Karpas-422 (cell line): ENCODE measurements around the gene BMP8A. TPM values are rescaled to one million over a fixed set of nuclear protein-coding genes. Genes with fewer than 3 reads are reported as not detected.

Experiments
- DNase-seq: peaks from one replicate; pipeline ENCODE4 v3.0.0-alpha.2; 2015
- H2AFZ ChIP-seq: fragments of 200-600 bp; sonication (generic); 2 replicates; pipeline ENCODE4 v1.6.1; 2014; ENCODE audit warnings: antibody characterized with exemption, low read length, mixed read lengths
- H3K27ac ChIP-seq: fragments of 200-600 bp; sonication (generic); 2 replicates; pipeline ENCODE4 v1.5.1; 2014; ENCODE audit warnings: mild to moderate bottlenecking, low read length, moderate library complexity
- H3K27me3 ChIP-seq: fragments of 200-600 bp; sonication (generic); 2 replicates; pipeline ENCODE4 v1.6.1; 2014; ENCODE audit warnings: low read length, mixed read lengths
- H3K36me3 ChIP-seq: fragments of 200-600 bp; sonication (generic); 2 replicates; pipeline ENCODE4 v1.6.1; 2014; ENCODE audit warnings: low read length, mixed read lengths; ENCODE audit not compliant: insufficient read depth
- H3K4me1 ChIP-seq: fragments of 200-600 bp; sonication (generic); 2 replicates; pipeline ENCODE4 v1.6.1; 2014; ENCODE audit warnings: mild to moderate bottlenecking, low read length, mixed read lengths
- H3K4me2 ChIP-seq: fragments of 200-600 bp; sonication (generic); 2 replicates; pipeline ENCODE4 v1.6.1; 2014; ENCODE audit warnings: low read length, low read depth, mild to moderate bottlenecking; ENCODE audit not compliant: poor library complexity, severe bottlenecking
- H3K4me3 ChIP-seq: fragments of 200-600 bp; sonication (generic); 2 replicates; pipeline ENCODE4 v1.5.1; 2014; ENCODE audit warnings: mild to moderate bottlenecking, antibody characterized with exemption, low read length, mixed read lengths
- H3K79me2 ChIP-seq: fragments of 200-600 bp; sonication (generic); 2 replicates; pipeline ENCODE4 v1.6.1; 2014; ENCODE audit warnings: mild to moderate bottlenecking, low read length, mixed read lengths
- H3K9ac ChIP-seq: fragments of 200-600 bp; sonication (generic); 2 replicates; pipeline ENCODE4 v1.6.0; 2014; ENCODE audit warnings: low read length
- H3K9me2 ChIP-seq: fragments of 200-600 bp; sonication (generic), shearing (Covaris generic); replicated peaks from 2 replicates; pipeline ENCODE4 v1.6.0; 2014; ENCODE audit warnings: mild to moderate bottlenecking, low read length, moderate library complexity; ENCODE audit not compliant: insufficient read depth
- H3K9me3 ChIP-seq: fragments of 300-700, 200-600 bp; sonication (generic); 2 replicates; pipeline ENCODE4 v1.6.1; 2014; ENCODE audit warnings: low read length, mixed read lengths
- H4K20me1 ChIP-seq: fragments of 200-600 bp; sonication (generic); 2 replicates; pipeline ENCODE4 v1.6.1; 2014; ENCODE audit warnings: mild to moderate bottlenecking, antibody characterized with exemption, low read length, low read depth; ENCODE audit not compliant: insufficient read depth
- total RNA-seq: library from RNA; depleted of rRNA; stranded (reverse); fragments of >200 nt; shearing (Covaris generic); gene quantifications from 2 replicates; pipeline ENCODE4 v1.2.3, GENCODE V29; 2014; ENCODE audit warnings: low replicate concordance

BMP8A gene
- total RNA-seq, 1 experiment from 2014 or later, result not detected

DNA sequence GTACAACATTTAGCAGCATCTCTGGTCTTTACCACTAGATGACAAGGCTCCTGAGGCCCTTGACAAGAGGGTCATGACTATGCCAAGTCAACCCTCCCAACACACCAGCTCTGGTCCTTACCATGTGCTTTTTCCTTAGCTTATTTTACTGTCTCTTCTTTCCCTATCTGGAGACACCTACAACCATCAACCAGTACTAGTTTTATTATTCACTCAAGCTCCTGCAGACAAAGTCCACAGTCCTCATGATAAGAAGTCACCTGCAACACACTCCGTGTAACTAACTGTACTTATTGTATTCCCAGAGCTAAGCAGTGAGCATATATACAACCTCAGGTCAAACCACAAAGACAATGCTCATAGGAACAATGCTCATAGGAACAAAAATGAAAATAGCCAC lies 69.8 kb downstream of the BMP8A start:
- Histone ChIP-seq H3K9me3 (no peaks in the 10 kb centered on the region), H3K27me3 (no peaks in the 10 kb centered on the region), H3K4me1 (peaks cover 5% of the 10 kb centered on the region), H3K4me3 (no peak overlapping the region), H2AFZ (no peak overlapping the region), H3K27ac (no peak overlapping the region), H3K9ac (no peak overlapping the region), H3K36me3 (peaks cover 58% of the 10 kb centered on the region), H3K9me2 (no peaks in the 10 kb centered on the region), H3K4me2 (no peak overlapping the region), H4K20me1 (peaks cover 30% of the 10 kb centered on the region), H3K79me2 (peaks cover 22% of the 10 kb centered on the region)
- no peak for DNase-seq

DNA sequence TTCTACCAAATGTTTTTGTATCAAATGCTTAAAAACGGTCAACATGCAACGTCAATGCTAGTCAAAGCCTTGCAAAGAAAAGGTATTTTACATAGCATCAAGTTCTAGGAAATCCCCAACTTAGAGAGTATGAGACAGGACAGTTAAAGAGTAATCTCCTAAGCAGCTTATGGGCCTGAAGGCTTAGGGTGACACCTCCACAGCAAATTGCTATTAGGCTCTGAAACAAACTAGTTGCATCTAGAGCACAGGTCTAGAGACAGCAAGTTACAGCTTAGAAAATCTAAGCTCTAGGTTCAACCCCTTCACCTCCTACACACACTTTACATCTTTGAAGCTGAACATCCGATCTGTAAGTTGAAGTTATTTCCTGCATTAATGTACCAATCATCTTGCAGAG lies 71.5 kb downstream of the BMP8A start:
- Histone ChIP-seq H3K27me3 (no peaks in the 10 kb centered on the region), H3K79me2 (peaks cover 31% of the 10 kb centered on the region), H3K27ac (no peak overlapping the region), H3K4me1 (peaks cover 5% of the 10 kb centered on the region), H2AFZ (no peak overlapping the region), H3K4me2 (no peak overlapping the region), H3K9ac (no peak overlapping the region), H3K36me3 (peaks cover 73% of the 10 kb centered on the region), H3K4me3 (no peak overlapping the region), H3K9me2 (no peaks in the 10 kb centered on the region), H4K20me1 (peaks cover 42% of the 10 kb centered on the region), H3K9me3 (no peaks in the 10 kb centered on the region)
- no peak for DNase-seq

DNA sequence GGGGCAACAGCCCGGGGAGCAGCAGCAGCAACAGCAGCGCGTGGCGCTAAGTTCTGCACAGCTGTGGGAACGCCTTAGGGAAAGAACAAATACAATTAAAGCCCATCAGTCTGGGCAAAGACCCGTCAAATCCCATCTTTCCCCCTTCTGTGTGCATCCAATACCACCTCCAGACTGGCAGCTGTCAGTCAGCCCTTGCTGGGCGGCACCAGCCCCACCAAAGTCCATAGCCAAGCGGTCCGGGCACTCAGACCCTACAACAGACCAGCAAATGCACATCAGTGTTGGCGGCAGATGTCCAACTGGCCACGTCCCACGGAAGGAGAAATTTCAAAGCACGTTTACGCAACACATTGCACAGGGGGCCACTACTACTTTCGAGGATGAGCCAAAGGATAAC lies 72.2 kb downstream of the BMP8A start:
- Histone ChIP-seq H3K79me2 (peaks cover 31% of the 10 kb centered on the region), H2AFZ (no peak overlapping the region), H4K20me1 (peaks cover 46% of the 10 kb centered on the region), H3K4me1 (peaks cover under 1% of the 10 kb centered on the region), H3K4me3 (no peak overlapping the region), H3K9ac (no peak overlapping the region), H3K4me2 (no peak overlapping the region), H3K36me3 (peaks cover 79% of the 10 kb centered on the region), H3K27ac (no peak overlapping the region), H3K9me2 (no peaks in the 10 kb centered on the region), H3K9me3 (no peaks in the 10 kb centered on the region), H3K27me3 (no peaks in the 10 kb centered on the region)
- DNase-seq, result no peak

DNA sequence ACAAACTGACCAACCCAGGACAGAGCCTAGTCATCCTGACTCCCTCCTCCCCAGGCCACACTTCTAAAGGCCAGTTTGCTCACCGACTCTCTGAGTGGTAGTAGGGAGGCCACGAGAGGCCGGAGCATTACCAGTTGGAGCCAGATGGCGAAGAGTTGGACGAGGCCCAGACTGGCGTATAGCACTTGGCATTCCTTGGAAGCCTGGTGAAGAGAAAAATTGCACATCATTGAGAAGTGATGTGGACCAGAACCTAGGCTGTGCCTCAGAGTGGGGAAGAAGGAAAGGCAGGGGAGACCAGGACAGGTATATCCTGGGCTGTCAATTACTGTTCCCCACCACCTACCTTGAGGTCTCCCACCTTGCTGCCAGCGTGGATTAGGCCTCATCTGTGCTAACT lies 72.9 kb downstream of the BMP8A start:
- DNase-seq, result no peak
- Histone ChIP-seq H3K27me3 (no peaks in the 10 kb centered on the region), H3K4me2 (no peak overlapping the region), H2AFZ (no peak overlapping the region), H3K36me3 (peaks cover 86% of the 10 kb centered on the region), H3K9me3 (no peaks in the 10 kb centered on the region), H4K20me1 (peaks cover 47% of the 10 kb centered on the region), H3K9me2 (no peaks in the 10 kb centered on the region), H3K4me3 (no peak overlapping the region), H3K9ac (no peak overlapping the region), H3K4me1 (no peaks in the 10 kb centered on the region), H3K79me2 (peaks cover 31% of the 10 kb centered on the region), H3K27ac (no peak overlapping the region)

DNA sequence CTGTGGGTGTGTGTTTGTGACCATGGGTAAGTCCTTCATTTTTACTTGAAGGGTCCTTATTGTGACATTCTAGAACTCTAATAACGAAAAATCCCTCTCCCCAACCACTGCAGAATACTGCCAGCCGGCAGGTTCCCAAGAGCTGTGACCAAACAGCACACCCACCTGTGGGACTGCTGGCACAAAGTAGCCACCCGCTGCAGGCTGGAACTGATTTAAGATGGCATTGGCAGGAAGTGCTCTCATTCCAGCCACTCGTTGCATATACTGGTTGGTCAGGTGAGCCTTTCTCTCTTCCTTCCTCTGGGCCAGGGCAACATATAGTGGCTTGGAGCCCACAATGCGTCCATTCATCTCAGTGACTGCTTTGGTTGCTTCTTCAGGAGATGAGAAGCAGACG lies 73.5 kb downstream of the BMP8A start:
- H3K4me3 ChIP-seq, result no peak overlapping the region
- H3K9ac ChIP-seq, result no peak overlapping the region
- H2AFZ ChIP-seq, result no peak overlapping the region
- no peaks in the 10 kb centered on the region for H3K4me1 ChIP-seq
- H3K79me2 ChIP-seq, result peaks cover 34% of the 10 kb centered on the region
- H3K36me3 ChIP-seq, result peaks cover 91% of the 10 kb centered on the region
- no peak for DNase-seq
- no peaks in the 10 kb centered on the region for H3K9me2 ChIP-seq
- no peak overlapping the region for H3K4me2 ChIP-seq
- H3K27me3 ChIP-seq, result no peaks in the 10 kb centered on the region
- H4K20me1 ChIP-seq, result peaks cover 53% of the 10 kb centered on the region
- H3K9me3 ChIP-seq, result no peaks in the 10 kb centered on the region
- no peak overlapping the region for H3K27ac ChIP-seq

DNA sequence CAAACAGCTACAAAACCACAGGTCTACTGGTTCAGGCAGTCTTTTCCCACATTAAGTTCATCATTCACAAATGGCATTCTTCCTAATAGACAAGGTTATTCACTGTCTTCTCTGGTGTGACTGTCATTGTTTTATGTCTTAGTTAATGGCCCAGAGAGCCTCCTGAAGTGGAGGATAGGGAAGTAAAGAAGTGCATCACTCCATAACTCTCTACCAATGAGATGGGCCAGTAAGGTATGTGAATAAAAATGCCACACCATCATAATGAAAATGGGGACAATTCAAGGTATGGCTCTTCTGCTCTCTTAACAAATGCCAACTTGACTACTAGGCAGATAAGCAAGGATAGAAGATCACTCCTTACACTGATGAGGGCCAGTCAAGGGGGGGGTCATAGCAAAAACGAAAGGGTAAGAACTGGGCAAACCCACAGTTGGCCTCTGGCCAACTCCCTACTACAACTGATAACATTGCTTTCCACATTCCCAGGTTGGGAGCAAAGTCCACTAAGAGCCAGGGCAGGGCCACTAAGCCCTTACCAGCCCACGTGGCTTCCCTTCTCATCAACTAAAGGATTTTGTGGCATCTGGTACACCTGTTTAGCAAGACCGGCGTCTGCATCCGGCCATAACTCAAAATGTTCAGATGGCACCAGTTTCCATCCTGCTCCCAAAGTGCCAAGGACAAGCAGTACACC lies 75.2 kb downstream of the BMP8A start:
- H3K27me3 ChIP-seq, result no peaks in the 10 kb centered on the region
- H3K9ac ChIP-seq, result no peak overlapping the region
- H3K9me2 ChIP-seq, result no peaks in the 10 kb centered on the region
- no peaks in the 10 kb centered on the region for H3K9me3 ChIP-seq
- no peak for DNase-seq
- H3K4me3 ChIP-seq, result no peak overlapping the region
- peaks cover 91% of the 10 kb centered on the region for H3K36me3 ChIP-seq
- no peaks in the 10 kb centered on the region for H3K4me1 ChIP-seq
- H2AFZ ChIP-seq, result no peak overlapping the region
- no peak overlapping the region for H3K27ac ChIP-seq
- H3K4me2 ChIP-seq, result no peak overlapping the region
- H4K20me1 ChIP-seq, result peaks cover 64% of the 10 kb centered on the region
- H3K79me2 ChIP-seq, result peaks cover 43% of the 10 kb centered on the region

DNA sequence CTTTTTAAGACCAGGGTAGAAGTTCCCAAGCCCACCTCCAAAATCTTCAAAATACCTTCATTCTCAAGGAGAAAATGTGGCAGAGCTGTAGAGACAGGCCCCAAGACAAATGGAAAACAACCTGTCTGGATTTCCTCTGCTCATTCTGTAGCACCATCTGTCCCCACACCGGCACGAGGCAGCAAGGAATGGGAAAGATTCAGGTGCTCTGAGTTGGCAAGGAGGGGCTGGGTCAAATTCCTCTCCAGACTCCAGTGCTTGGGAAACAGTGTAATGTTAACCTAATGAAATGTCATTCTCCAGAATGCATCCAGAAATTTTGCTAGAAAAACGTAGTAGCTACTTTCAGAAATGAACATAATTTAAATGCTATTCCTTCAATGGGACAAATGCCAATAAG lies 75.9 kb downstream of the BMP8A start:
- Histone ChIP-seq H3K9me2 (no peaks in the 10 kb centered on the region), H3K27ac (no peak overlapping the region), H3K4me2 (no peak overlapping the region), H3K4me1 (no peaks in the 10 kb centered on the region), H3K4me3 (no peak overlapping the region), H3K9ac (no peak overlapping the region), H3K27me3 (no peaks in the 10 kb centered on the region), H3K79me2 (peaks cover 50% of the 10 kb centered on the region), H4K20me1 (peaks cover 64% of the 10 kb centered on the region), H3K9me3 (no peaks in the 10 kb centered on the region), H3K36me3 (peaks cover 91% of the 10 kb centered on the region), H2AFZ (no peak overlapping the region)
- no peak for DNase-seq

DNA sequence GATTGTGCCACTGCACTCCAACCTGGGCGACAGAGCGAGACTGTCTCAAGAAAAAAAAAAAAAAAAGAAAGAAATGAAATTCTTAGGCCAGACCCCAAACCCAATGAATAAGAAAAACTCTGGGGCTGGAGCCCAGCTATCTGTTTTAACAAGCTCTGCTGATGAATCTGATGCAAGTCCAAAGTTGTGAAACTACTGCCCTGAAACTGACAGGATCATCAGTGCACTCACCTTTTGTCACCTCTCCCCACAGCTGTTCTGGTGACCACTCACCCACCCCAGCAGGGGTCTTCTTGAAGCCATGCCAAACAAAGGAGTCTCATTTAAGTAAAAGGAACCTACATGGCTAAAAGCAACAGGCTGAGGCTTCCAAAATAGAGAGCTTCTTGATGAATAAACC lies 76.8 kb downstream of the BMP8A start:
- H4K20me1 ChIP-seq, result peaks cover 69% of the 10 kb centered on the region
- H3K79me2 ChIP-seq, result peaks cover 59% of the 10 kb centered on the region
- no peaks in the 10 kb centered on the region for H3K27me3 ChIP-seq
- H3K9ac ChIP-seq, result no peak overlapping the region
- H3K9me2 ChIP-seq, result no peaks in the 10 kb centered on the region
- no peak for DNase-seq
- H3K9me3 ChIP-seq, result no peaks in the 10 kb centered on the region
- peaks cover 87% of the 10 kb centered on the region for H3K36me3 ChIP-seq
- H3K4me3 ChIP-seq, result no peak overlapping the region
- H3K4me2 ChIP-seq, result no peak overlapping the region
- no peak overlapping the region for H3K27ac ChIP-seq
- H3K4me1 ChIP-seq, result peaks cover 2% of the 10 kb centered on the region
- no peak overlapping the region for H2AFZ ChIP-seq
